ENCODE measurements around the gene RTN4R.

- TF ChIP-seq CTCF (IDR thresholded peaks at IDR 0.05) (no peak), TCF12 (IDR thresholded peaks at IDR 0.05) (no peak), SMC3 (IDR thresholded peaks at IDR 0.05; ENCODE audit: low read depth, low read length) (no peak), EZH2phosphoT487 (IDR thresholded peaks at IDR 0.05; ENCODE audit: borderline replicate concordance, low read depth) (no peak), FOXM1 (IDR thresholded peaks at IDR 0.05; ENCODE audit: low read depth) (no peak), RFX5 (IDR thresholded peaks at IDR 0.05; ENCODE audit: low read length) (no peak)
Observed at GRCh38 chr22:20261848-20262581, 6.1 kb downstream of the RTN4R start.
